OCI-LY3 (cell line): ENCODE results near the gene ZNF684.
"Not testable (repeated sequence)": the region's sequence is repeated elsewhere in the genome, so short reads cannot be mapped to it uniquely, and the experiment has no call there.

Experiments
- H2AFZ ChIP-seq: fragments of 200-600, 300-600 bp; shearing (Covaris generic); 2 replicates; pipeline ENCODE4 v1.6.0; 2014; ENCODE audit warnings: antibody characterized with exemption, low read depth, low read length
- H3K27ac ChIP-seq: fragments of 200-600, 300-600 bp; sonication (generic); 2 replicates; pipeline ENCODE4 v1.5.1; 2014; ENCODE audit warnings: mild to moderate bottlenecking, low read length, moderate library complexity, mixed read lengths
- H3K27me3 ChIP-seq: fragments of 200-600, 300-600 bp; sonication (generic); 2 replicates; pipeline ENCODE4 v1.6.1; 2014; ENCODE audit warnings: low read depth, low read length, mixed read lengths
- H3K36me3 ChIP-seq: fragments of 200-600, 300-600 bp; sonication (generic); replicated peaks from 2 replicates; pipeline ENCODE3; 2014; ENCODE audit warnings: low read depth, low read length, mixed read lengths
- H3K4me1 ChIP-seq: fragments of 300-600, 200-600 bp; sonication (generic); 2 replicates; pipeline ENCODE4 v1.6.1; 2014; ENCODE audit warnings: low read length, mixed read lengths
- H3K4me2 ChIP-seq: fragments of 200-600, 300-600 bp; sonication (generic); 2 replicates; pipeline ENCODE4 v1.6.1; 2014; ENCODE audit warnings: low read length, mixed read lengths
- H3K4me3 ChIP-seq: fragments of 300-600, 200-600 bp; sonication (generic); 2 replicates; pipeline ENCODE4 v1.5.1; 2014; ENCODE audit warnings: antibody characterized with exemption, mild to moderate bottlenecking, low read length, moderate library complexity
- H3K79me2 ChIP-seq: fragments of 300-600, 200-600 bp; shearing (Covaris generic); 2 replicates; pipeline ENCODE4 v1.6.1; 2014; ENCODE audit warnings: mild to moderate bottlenecking, low read length, mixed read lengths
- H3K9ac ChIP-seq: fragments of 300-600, 200-600 bp; shearing (Covaris generic); 2 replicates; pipeline ENCODE4 v1.6.0; 2014; ENCODE audit warnings: mild to moderate bottlenecking, low read length, moderate library complexity
- H3K9me3 ChIP-seq: fragments of 200-600, 300-600 bp; shearing (Covaris generic); 2 replicates; pipeline ENCODE4 v1.6.1; 2014; ENCODE audit warnings: low read length, mixed read lengths; ENCODE audit not compliant: insufficient read depth
- H4K20me1 ChIP-seq: fragments of 200-600, 300-600 bp; sonication (generic); 2 replicates; pipeline ENCODE4 v1.6.1; 2016; ENCODE audit warnings: low read length, mixed read lengths; ENCODE audit not compliant: insufficient read depth
- EZH2phosphoT487 ChIP-seq: fragments of 200-600 bp; shearing (Covaris generic); IDR thresholded peaks from 2 replicates; pipeline ENCODE4 v1.6.1; 2018; ENCODE audit warnings: antibody characterized with exemption, mixed run types, low read depth
- TF ChIP-seq, protein P1 (sequence below): fragments of 200-600, 300-600 bp; sonication (generic); IDR thresholded peaks from 2 replicates; pipeline ENCODE4 v1.5.1; 2014; ENCODE audit warnings: antibody characterized with exemption, low read length, low read depth

ZNF684 gene

DNA sequence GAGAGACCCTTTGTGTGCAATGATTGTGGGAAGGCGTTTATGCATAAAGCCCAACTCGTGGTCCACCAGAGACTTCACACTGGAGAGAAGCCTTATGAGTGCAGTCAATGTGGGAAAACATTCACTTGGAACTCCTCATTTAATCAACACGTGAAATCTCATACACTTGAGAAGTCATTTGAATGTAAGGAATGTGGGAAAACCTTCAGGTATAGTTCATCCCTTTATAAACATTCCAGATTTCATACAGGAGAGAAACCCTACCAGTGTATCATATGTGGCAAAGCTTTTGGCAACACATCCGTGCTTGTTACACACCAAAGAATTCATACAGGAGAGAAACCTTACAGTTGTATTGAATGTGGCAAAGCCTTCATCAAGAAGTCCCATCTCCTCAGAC, 15.5 kb downstream of the ZNF684 start:
- no peaks in the 10 kb centered on the region for H4K20me1 ChIP-seq
- H3K4me1 ChIP-seq, result no peaks in the 10 kb centered on the region
- H3K4me2 ChIP-seq, result no peak overlapping the region
- H3K36me3 ChIP-seq, result peaks cover 28% of the 10 kb centered on the region
- H3K27me3 ChIP-seq, result no peaks in the 10 kb centered on the region
- no peaks in the 10 kb centered on the region for H3K79me2 ChIP-seq
- H3K4me3 ChIP-seq, result no peak overlapping the region
- no peak for TF ChIP-seq EZH2phosphoT487
- TF ChIP-seq, protein P1, sequence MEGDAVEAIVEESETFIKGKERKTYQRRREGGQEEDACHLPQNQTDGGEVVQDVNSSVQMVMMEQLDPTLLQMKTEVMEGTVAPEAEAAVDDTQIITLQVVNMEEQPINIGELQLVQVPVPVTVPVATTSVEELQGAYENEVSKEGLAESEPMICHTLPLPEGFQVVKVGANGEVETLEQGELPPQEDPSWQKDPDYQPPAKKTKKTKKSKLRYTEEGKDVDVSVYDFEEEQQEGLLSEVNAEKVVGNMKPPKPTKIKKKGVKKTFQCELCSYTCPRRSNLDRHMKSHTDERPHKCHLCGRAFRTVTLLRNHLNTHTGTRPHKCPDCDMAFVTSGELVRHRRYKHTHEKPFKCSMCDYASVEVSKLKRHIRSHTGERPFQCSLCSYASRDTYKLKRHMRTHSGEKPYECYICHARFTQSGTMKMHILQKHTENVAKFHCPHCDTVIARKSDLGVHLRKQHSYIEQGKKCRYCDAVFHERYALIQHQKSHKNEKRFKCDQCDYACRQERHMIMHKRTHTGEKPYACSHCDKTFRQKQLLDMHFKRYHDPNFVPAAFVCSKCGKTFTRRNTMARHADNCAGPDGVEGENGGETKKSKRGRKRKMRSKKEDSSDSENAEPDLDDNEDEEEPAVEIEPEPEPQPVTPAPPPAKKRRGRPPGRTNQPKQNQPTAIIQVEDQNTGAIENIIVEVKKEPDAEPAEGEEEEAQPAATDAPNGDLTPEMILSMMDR, result no peak
- no peak overlapping the region for H3K9ac ChIP-seq
- H3K27ac ChIP-seq, result no peak overlapping the region
- no peak overlapping the region for H2AFZ ChIP-seq
- H3K9me3 ChIP-seq, result no peaks in the 10 kb centered on the region

DNA sequence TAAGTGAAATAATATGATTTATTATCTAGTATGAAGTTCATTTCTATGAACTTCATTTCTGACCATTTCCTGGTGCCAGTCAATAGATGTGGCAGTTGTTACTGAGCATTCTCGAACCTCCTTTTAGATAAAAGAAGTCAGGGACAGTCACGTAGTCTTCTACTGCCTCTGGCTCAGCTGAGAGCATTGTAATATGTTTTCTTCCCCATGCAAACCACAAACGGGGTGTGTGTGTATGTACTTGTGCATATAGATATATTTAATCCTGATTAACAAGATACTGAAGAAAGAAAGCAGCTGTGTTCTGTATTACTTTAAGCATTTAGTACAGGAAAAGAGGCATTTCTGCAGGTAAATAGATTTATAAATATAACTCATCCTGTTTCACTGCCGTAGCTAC, 21.6 kb downstream of the ZNF684 start:
- no peak overlapping the region for H2AFZ ChIP-seq
- H3K4me2 ChIP-seq, result no peak overlapping the region
- H3K36me3 ChIP-seq, result no peaks in the 10 kb centered on the region
- H3K27ac ChIP-seq, result no peak overlapping the region
- no peak overlapping the region for H3K9ac ChIP-seq
- no peaks in the 10 kb centered on the region for H3K79me2 ChIP-seq
- H4K20me1 ChIP-seq, result no peaks in the 10 kb centered on the region
- H3K27me3 ChIP-seq, result no peaks in the 10 kb centered on the region
- no peaks in the 10 kb centered on the region for H3K4me1 ChIP-seq
- no peaks in the 10 kb centered on the region for H3K9me3 ChIP-seq
- TF ChIP-seq, protein P1, result no peak
- TF ChIP-seq EZH2phosphoT487, result no peak
- no peak overlapping the region for H3K4me3 ChIP-seq

DNA sequence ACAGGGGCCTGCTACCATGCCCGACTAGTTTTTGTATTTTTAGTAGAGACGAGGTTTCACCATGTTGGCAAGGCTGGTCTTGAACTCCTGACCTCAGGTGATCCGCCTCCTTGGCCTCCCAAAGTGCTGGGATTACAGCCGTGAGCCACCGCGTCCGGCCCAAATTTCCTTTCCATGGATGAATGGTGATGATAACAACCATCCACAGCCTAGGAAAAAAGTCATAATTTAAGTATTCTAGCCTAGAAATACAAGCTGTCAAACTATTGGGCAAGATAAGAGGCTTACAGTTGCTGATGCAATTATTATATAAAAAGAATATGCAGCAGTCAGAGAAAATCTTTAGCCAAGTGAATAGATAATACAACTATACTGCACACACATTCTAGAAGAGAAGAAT, 23.4 kb downstream of the ZNF684 start:
- H3K79me2 ChIP-seq, H3K27ac ChIP-seq, H3K4me1 ChIP-seq: not testable (repeated sequence)

DNA sequence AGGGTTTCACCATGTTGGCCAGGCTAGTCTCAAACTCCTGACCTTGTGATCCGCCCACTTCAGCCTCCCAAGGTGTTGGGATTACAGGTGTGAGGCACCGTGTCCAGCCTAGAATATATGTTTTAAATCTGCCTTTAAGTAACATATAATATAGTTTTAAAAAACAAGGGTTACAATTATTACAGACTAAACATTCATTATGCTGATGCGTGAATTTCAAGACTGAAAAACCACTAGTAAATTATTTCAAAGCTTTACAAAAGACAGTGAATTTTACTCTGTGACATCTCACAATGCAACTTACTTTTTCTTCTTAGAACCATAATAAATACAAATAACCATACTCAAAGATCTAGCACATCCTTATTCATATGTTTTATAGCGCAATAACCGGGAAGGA, 24.7 kb downstream of the ZNF684 start:
- no peak for TF ChIP-seq EZH2phosphoT487
- TF ChIP-seq, protein P1, result no peak
- Histone ChIP-seq H3K36me3 (no peaks in the 10 kb centered on the region), H3K9ac (no peak overlapping the region), H4K20me1 (no peaks in the 10 kb centered on the region), H3K79me2 (no peaks in the 10 kb centered on the region), H3K4me1 (no peaks in the 10 kb centered on the region), H3K9me3 (no peaks in the 10 kb centered on the region), H3K27ac (no peak overlapping the region), H2AFZ (no peak overlapping the region), H3K27me3 (no peaks in the 10 kb centered on the region), H3K4me3 (no peak overlapping the region), H3K4me2 (no peak overlapping the region)

More for the DNA sequence above, 23.4 kb downstream of the ZNF684 start:
- not testable (repeated sequence) for H2AFZ ChIP-seq, H3K4me2 ChIP-seq, H3K4me3 ChIP-seq, H4K20me1 ChIP-seq, H3K9ac ChIP-seq, H3K9me3 ChIP-seq, H3K27me3 ChIP-seq, H3K36me3 ChIP-seq

DNA sequence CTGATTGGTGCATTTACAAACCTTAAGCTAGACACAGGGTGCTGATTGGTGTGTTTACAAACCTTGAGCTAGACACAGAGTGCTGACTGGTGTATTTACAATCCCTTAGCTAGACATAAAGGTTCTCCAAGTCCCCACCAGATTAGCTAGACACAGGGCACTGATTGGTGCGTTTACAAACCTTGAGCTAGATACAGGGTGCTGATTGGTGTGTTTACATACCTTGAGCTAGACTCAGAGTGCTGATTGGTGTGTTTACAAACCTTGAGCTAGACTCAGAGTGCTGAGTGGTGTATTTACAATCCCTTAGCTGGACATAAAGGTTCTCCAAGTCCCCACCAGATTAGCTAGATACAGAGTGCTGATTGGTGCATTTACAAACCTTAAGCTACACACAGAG, 26.8 kb downstream of the ZNF684 start:
- not testable (repeated sequence) for H3K4me2 ChIP-seq, H3K9ac ChIP-seq, H3K27ac ChIP-seq, H3K4me3 ChIP-seq, H3K36me3 ChIP-seq, H3K4me1 ChIP-seq, H4K20me1 ChIP-seq, H3K9me3 ChIP-seq, H3K27me3 ChIP-seq, H3K79me2 ChIP-seq, H2AFZ ChIP-seq
